Colonic mucosa (tissue), 4 donors: ENCODE data around the gene PTPRN2. TPM values are rescaled to one million over a fixed set of nuclear protein-coding genes. Genes with fewer than 3 reads are reported as not detected.

Source experiments
- DNase-seq: peaks from one replicate; pipeline ENCODE4 v3.0.0-alpha.2; 2020
- H3K27ac ChIP-seq: fragments of 200-600 bp; one replicate; pipeline ENCODE4 v1.8.0; 2021
- H3K27me3 ChIP-seq: fragments of 200-600 bp; one replicate; pipeline ENCODE4 v1.8.0; 2021
- H3K36me3 ChIP-seq: fragments of 200-600 bp; one replicate; pipeline ENCODE4 v1.8.0; 2021
- H3K4me1 ChIP-seq: fragments of 200-600 bp; one replicate; pipeline ENCODE4 v1.8.0; 2021; ENCODE audit warnings: mild to moderate bottlenecking
- H3K4me3 ChIP-seq: fragments of 200-600 bp; one replicate; pipeline ENCODE4 v1.8.0; 2021
- H3K9ac ChIP-seq, 2 donors: one replicate each; pipeline ENCODE4 v1.7.0; 2013; ENCODE audit warnings: control low read depth in 2 of 2, low read depth in 2 of 2, low read length in 2 of 2
- H3K9me3 ChIP-seq: fragments of 200-600 bp; one replicate; pipeline ENCODE4 v1.8.0; 2021
- intact Hi-C: fragments of 100-400 bp; cut with DNase I; formaldehyde crosslinking; loops from one replicate; pipeline ENCODE4 v1.14.1; 2022
- total RNA-seq, 2 donors: library from RNA; stranded (reverse); fragmentation: NEBNext Ultra II Directional in 1 of 2; extraction: Animal tissue kit (Norgen Biotek cat#: 25700) in 1 of 2; gene quantifications; one replicate each; pipeline ENCODE4 v1.2.1, GENCODE V29; 2021
- TF ChIP-seq, protein P1 (sequence below): fragments of 200-600 bp; IDR thresholded peaks from one replicate; pipeline ENCODE4 v1.8.0; 2022; ENCODE audit warnings: antibody characterized with exemption, mild to moderate bottlenecking
- donor health status: healthy.
- donor health status: DM: no; HTN: no; CAD: no.
- donor health status: DM: no; HTN: no; CAD: no.

Gene PTPRN2
- total RNA-seq, 2 donors from 2014 or later, result 14.7 to 21.6 TPM

DNA sequence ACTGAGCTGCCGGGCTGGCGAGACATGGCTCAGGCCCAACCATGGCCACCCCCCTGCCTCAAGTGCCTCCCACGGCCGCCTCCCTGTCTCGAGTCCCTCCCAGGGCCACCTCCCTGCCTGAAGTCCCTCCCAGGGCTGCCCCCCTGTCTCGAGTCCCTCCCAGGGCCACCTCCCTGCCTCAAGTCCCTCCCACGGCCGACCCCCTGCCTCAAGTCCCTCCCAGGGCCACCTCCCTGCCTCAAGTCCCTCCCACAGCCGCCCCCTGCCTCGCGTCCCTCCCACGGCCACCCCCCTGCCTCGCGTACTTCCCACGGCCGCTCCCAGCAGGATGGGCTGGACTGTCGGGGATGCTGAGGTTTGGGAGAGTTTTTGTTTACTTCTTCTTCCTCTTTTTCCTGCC is 462.5 kb downstream of the PTPRN2 start:
- H3K27ac ChIP-seq, result no peak overlapping the region

DNA sequence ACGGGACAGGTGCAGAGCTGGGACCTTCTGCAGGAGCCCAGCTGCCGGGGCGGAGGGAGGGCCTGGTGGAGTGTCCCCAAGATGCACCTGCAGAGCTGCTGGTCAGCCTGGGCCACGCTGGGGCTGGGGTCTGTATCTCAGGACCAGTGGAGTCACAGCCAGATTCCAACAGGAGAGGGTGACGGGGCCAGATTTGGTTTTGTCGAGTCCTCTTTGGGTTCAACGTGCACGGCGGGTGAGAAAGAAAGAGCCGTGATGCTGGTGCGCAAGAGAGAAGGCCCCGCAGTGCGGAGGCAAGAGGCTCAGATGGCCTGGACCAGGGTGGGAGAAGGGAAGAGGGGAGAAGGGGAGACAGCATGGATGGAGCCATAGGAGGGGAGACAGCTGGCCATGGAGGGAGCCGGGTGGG is 462.9 kb downstream of the PTPRN2 start:
- intact Hi-C loops, result no loop called here
- Histone ChIP-seq H3K4me1 (no peaks in the 10 kb centered on the region), H3K27me3 (no peaks in the 10 kb centered on the region), H3K9me3 (no peaks in the 10 kb centered on the region), H3K4me3 (no peak overlapping the region), H3K9ac (no peak overlapping the region), H3K27ac (no peak overlapping the region), H3K36me3 (no peaks in the 10 kb centered on the region)
- TF ChIP-seq, protein P1, sequence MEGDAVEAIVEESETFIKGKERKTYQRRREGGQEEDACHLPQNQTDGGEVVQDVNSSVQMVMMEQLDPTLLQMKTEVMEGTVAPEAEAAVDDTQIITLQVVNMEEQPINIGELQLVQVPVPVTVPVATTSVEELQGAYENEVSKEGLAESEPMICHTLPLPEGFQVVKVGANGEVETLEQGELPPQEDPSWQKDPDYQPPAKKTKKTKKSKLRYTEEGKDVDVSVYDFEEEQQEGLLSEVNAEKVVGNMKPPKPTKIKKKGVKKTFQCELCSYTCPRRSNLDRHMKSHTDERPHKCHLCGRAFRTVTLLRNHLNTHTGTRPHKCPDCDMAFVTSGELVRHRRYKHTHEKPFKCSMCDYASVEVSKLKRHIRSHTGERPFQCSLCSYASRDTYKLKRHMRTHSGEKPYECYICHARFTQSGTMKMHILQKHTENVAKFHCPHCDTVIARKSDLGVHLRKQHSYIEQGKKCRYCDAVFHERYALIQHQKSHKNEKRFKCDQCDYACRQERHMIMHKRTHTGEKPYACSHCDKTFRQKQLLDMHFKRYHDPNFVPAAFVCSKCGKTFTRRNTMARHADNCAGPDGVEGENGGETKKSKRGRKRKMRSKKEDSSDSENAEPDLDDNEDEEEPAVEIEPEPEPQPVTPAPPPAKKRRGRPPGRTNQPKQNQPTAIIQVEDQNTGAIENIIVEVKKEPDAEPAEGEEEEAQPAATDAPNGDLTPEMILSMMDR, result no peak
- no peak for DNase-seq

More for the DNA sequence above, 462.5 kb downstream of the PTPRN2 start:
- Histone ChIP-seq H3K36me3 (no peaks in the 10 kb centered on the region), H3K9ac (no peak overlapping the region), H3K9me3 (no peaks in the 10 kb centered on the region), H3K4me1 (no peaks in the 10 kb centered on the region), H3K27me3 (no peaks in the 10 kb centered on the region), H3K4me3 (no peak overlapping the region)
- intact Hi-C loops, result no loop called here
- TF ChIP-seq, protein P1, result no peak
- DNase-seq, result no peak

DNA sequence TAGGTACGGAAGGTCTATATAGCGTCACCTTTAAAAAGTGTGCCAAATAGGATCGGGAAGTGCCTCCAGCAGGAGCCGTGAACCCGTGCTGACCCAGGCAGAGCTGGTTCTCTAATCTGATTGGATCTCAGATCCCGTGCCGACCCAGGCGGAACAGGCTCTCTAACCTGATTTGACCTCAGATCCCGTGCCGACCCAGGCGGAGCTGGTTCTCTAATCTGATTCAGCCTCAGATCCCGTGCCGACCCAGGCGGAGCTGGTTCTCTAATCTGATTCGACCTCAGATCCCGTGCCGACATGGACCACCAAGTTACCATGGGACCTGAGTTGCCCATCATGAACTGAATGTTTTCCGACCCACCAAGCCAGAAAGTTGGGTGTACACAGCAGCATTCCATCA is 463.9 kb downstream of the PTPRN2 start:
- Histone ChIP-seq H3K4me3 (no peak overlapping the region), H3K27ac (no peak overlapping the region), H3K4me1 (no peaks in the 10 kb centered on the region), H3K9me3 (no peaks in the 10 kb centered on the region), H3K9ac (no peak overlapping the region), H3K27me3 (no peaks in the 10 kb centered on the region), H3K36me3 (no peaks in the 10 kb centered on the region)
- intact Hi-C loops, result no loop called here
- no peak for DNase-seq
- TF ChIP-seq, protein P1, result no peak

DNA sequence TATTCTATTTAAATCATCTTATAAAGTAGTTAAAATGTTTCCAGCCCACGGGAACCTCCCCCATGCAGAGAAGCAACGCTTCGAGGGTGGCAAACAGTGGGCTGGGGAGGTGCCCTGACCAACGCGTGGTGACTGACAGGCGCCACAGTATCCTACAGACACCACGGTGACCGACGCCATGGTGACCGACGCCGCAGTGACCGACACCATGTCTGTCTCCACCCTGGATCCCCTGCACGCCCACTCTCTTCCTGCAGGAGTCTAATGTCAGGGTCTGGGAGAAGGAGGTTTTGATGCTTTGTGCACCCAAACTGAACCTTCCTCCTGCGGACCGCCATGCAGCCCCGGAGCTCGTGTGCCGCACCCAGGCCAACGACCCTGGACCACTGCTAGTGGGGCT is 464.4 kb downstream of the PTPRN2 start:
- no peaks in the 10 kb centered on the region for H3K9me3 ChIP-seq
- DNase-seq, result no peak
- no peak overlapping the region for H3K27ac ChIP-seq
- H3K9ac ChIP-seq, result no peak overlapping the region
- TF ChIP-seq, protein P1, result no peak
- H3K4me3 ChIP-seq, result no peak overlapping the region
- H3K36me3 ChIP-seq, result no peaks in the 10 kb centered on the region
- intact Hi-C loops, result no loop called here
- no peaks in the 10 kb centered on the region for H3K27me3 ChIP-seq
- no peaks in the 10 kb centered on the region for H3K4me1 ChIP-seq

DNA sequence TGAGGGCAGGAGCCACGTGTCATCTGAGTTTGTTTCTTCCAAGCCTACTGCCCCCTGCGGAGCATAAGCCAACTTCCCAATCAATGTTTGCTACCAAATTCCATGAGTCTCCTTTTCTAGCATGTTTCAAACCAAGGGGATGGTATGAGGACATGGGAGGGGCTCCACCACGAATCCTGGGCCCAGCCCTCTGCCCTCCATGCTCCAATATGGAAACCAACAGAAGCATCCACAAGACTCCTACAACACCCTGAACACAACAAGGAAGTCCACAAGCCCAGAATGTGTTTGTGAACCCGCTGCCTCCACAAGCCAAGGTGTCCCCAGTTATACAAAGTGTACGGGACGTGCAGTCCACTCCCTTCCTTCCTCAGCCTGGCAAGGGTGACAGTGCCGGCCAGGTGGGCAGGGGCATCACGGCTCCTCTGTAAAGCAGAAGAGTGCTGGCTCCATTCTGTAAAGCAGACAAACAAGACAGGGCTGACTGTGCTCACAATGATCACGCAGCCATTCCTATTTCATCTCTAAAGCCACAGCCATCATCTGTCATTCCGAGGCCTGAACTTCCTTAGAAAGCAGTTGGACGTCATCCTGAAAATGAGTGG is 466.1 kb downstream of the PTPRN2 start:
- H3K36me3 ChIP-seq, result no peaks in the 10 kb centered on the region
- no peaks in the 10 kb centered on the region for H3K4me1 ChIP-seq
- H3K4me3 ChIP-seq, result no peak overlapping the region
- H3K27me3 ChIP-seq, result no peaks in the 10 kb centered on the region
- intact Hi-C loops, result no loop called here
- no peak overlapping the region for H3K9ac ChIP-seq
- no peak for DNase-seq
- no peak overlapping the region for H3K27ac ChIP-seq
- no peaks in the 10 kb centered on the region for H3K9me3 ChIP-seq
- TF ChIP-seq, protein P1, result no peak
